Osteocyte (in vitro differentiated cells): ENCODE results near the gene PIK3CD. TPM values are rescaled to one million over a fixed set of nuclear protein-coding genes. Genes with fewer than 3 reads are reported as not detected.

Experiments used
- DNase-seq: peaks from one replicate; pipeline ENCODE4 v3.0.0; 2021; ENCODE audit warnings: mixed read lengths; ENCODE audit not compliant: unreplicated experiment; ENCODE audit errors: extremely low spot score
- H3K27ac Mint-ChIP-seq: one replicate; pipeline ENCODE4 v1.8.0; 2021; ENCODE audit warnings: mild to moderate bottlenecking, mixed read lengths; ENCODE audit not compliant: unreplicated experiment
- H3K27me3 Mint-ChIP-seq: one replicate; pipeline ENCODE4 v1.8.0; 2021; ENCODE audit warnings: mixed read lengths; ENCODE audit not compliant: unreplicated experiment
- H3K36me3 Mint-ChIP-seq: one replicate; pipeline ENCODE4 v1.8.0; 2021; ENCODE audit warnings: mixed read lengths; ENCODE audit not compliant: unreplicated experiment
- H3K4me1 Mint-ChIP-seq: one replicate; pipeline ENCODE4 v1.8.0; 2021; ENCODE audit warnings: mixed read lengths; ENCODE audit not compliant: unreplicated experiment
- H3K4me3 Mint-ChIP-seq: one replicate; pipeline ENCODE4 v1.8.0; 2021; ENCODE audit warnings: mild to moderate bottlenecking, moderate library complexity, mixed read lengths; ENCODE audit not compliant: unreplicated experiment
- H3K9me3 Mint-ChIP-seq: one replicate; pipeline ENCODE4 v1.8.0; 2021; ENCODE audit warnings: mixed read lengths; ENCODE audit not compliant: unreplicated experiment
- total RNA-seq: library from RNA; stranded (reverse); gene quantifications from 2 replicates; pipeline ENCODE4 v1.2.1, GENCODE V29; 2021
- TF ChIP-seq, protein P1 (sequence below): fragments of 200-600 bp; sonication (generic); IDR thresholded peaks from 2 replicates; pipeline ENCODE4 v1.5.0; 2021; ENCODE audit warnings: antibody characterized with exemption, mild to moderate bottlenecking, moderate library complexity

Gene PIK3CD
- total RNA-seq, 1 donor from 2014 or later, result 14.6 TPM

DNA sequence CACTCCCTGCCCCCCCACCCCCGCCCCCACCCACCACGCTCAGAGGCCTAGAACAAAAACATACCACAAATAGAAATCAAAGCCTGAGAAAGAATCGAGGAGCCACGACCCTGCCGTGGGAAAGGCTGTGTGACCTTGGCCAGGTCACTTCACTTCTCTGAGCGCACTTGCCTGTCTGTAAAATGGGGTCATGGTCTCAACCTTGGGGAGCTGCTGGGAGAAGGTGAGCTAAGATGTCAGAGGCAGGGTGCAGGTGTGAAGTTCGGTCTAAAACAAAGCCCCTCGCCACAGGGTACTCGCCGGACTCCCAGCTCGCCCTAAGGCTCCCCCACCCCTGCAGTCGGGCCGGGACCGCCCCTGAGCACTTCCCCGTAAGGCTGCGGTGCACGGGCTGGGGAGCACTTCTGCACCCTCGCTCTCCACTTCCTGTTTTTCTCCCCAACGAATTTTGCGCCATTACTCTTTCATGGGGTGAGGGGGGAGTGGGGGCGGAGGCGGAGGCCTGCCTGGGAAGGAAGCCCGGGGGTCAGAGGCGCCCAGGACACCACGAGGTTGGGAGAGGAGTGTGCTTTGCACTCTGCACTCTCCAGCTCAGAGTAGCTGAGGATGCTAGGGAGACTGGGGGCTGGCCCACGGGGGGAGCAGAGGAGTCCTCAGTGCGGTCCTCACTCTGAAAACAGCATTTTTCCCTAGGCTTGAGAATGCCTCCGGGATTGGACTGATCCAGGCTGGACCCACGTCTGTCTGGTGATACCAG lies 21.9 kb upstream of the PIK3CD start:
- no peaks in the 10 kb centered on the region for H3K27me3 Mint-ChIP-seq
- H3K9me3 Mint-ChIP-seq, result no peaks in the 10 kb centered on the region
- H3K27ac Mint-ChIP-seq, result no peak overlapping the region
- no peaks in the 10 kb centered on the region for H3K36me3 Mint-ChIP-seq
- DNase-seq, result no peak
- no peak overlapping the region for H3K4me3 Mint-ChIP-seq
- TF ChIP-seq, protein P1, sequence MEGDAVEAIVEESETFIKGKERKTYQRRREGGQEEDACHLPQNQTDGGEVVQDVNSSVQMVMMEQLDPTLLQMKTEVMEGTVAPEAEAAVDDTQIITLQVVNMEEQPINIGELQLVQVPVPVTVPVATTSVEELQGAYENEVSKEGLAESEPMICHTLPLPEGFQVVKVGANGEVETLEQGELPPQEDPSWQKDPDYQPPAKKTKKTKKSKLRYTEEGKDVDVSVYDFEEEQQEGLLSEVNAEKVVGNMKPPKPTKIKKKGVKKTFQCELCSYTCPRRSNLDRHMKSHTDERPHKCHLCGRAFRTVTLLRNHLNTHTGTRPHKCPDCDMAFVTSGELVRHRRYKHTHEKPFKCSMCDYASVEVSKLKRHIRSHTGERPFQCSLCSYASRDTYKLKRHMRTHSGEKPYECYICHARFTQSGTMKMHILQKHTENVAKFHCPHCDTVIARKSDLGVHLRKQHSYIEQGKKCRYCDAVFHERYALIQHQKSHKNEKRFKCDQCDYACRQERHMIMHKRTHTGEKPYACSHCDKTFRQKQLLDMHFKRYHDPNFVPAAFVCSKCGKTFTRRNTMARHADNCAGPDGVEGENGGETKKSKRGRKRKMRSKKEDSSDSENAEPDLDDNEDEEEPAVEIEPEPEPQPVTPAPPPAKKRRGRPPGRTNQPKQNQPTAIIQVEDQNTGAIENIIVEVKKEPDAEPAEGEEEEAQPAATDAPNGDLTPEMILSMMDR, result no peak
- peaks cover 3% of the 10 kb centered on the region for H3K4me1 Mint-ChIP-seq

DNA sequence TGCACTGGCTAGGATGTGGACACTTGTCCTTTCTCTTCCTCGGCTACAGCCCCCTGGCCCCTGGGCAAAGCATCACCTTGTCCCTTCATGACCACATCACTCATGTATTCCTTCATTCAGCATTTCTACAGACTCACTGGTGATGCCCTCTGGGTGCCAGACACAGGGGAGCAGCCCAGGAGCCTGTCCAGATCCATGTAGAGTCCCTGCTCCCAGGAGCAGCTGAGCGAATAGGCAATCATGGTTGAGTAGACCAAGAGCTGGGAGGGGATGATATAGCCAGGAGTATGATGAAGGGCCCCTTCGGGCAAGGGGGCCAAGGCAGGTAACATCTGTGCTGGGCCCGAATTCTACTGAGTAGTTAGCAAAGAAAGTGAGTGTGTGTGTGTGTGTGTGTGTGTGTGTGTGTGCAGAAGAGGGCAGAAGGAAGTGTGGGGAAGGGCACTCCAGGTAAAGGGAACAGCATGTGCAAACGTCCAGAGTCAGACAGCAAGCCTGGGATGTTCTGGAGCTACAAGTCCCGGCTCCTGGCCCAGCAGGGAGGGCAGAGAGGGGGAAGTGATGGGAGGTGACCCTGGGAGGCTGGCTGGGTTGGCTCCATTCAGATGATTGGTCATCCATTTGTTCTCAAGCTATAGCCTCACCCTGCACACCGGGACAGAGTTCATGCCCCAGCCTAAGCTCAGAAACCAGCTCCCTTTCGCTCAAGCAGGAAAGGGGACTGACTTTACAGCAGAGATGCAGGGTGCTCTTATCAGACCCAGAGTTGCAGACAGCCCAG lies 21.0 kb upstream of the PIK3CD start:
- H3K4me3 Mint-ChIP-seq, result no peak overlapping the region
- H3K27me3 Mint-ChIP-seq, result no peaks in the 10 kb centered on the region
- H3K9me3 Mint-ChIP-seq, result no peaks in the 10 kb centered on the region
- DNase-seq, result no peak
- TF ChIP-seq, protein P1, result no peak
- H3K4me1 Mint-ChIP-seq, result peaks cover 3% of the 10 kb centered on the region
- no peak overlapping the region for H3K27ac Mint-ChIP-seq
- H3K36me3 Mint-ChIP-seq, result no peaks in the 10 kb centered on the region

DNA sequence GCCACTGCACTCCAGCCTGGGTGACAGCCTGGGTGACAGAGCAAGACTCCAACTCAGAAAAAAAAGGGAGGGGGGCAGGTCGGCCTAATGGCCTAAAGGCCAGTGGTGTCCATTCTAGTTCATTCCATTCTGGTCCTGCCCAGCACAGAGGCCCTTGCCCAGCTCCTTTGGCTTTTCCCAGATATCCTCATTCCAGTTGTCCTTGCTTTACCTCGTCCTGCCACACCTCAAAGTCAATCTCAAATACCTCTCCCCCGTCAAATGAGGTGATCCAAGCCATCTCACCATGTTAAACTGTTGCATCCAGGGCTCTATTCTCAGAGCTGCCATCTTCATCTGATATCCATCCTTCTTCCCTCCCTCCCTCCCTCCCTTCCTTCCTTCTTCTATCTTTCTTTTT lies 19.9 kb upstream of the PIK3CD start:
- peaks cover 1% of the 10 kb centered on the region for H3K4me1 Mint-ChIP-seq
- H3K4me3 Mint-ChIP-seq, result no peak overlapping the region
- no peak for DNase-seq
- no peaks in the 10 kb centered on the region for H3K27me3 Mint-ChIP-seq
- TF ChIP-seq, protein P1, result no peak
- no peaks in the 10 kb centered on the region for H3K36me3 Mint-ChIP-seq
- no peaks in the 10 kb centered on the region for H3K9me3 Mint-ChIP-seq
- H3K27ac Mint-ChIP-seq, result no peak overlapping the region

DNA sequence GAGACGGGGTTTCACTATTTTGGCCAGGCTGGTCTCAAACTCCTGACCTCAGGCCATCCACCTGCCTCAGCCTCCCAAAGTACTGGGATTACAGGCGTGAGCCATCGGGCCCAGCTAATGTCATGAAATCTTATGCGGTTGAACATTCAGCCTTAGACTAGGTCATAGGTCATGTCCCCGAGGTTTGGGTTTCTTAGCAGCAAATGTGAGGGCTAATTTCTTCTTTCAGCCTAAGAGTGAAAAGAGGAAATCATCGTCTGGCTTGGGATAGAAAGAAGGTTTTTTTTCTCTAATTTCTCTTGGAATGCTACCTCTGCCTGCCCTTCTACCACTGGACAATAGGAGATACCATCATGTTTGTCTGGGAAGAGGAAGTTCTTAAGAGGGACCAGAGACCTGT lies 18.0 kb upstream of the PIK3CD start:
- H3K4me3 Mint-ChIP-seq, result no peak overlapping the region

More for the DNA sequence above, 18.0 kb upstream of the PIK3CD start:
- Mint-ChIP-seq H3K27me3 (no peaks in the 10 kb centered on the region), H3K36me3 (no peaks in the 10 kb centered on the region), H3K4me1 (no peaks in the 10 kb centered on the region), H3K27ac (no peak overlapping the region), H3K9me3 (no peaks in the 10 kb centered on the region)
- DNase-seq, result no peak
- TF ChIP-seq, protein P1, result no peak
